SK-N-MC (cell line): Measurements from ENCODE around the gene SOX8.

Experiments used
- DNase-seq: peaks from one replicate; pipeline ENCODE4 v3.0.0-alpha.2; 2011; ENCODE audit warnings: low read depth, low spot score
- H3K27ac ChIP-seq: fragments of 200-600 bp; sonication (generic); 2 replicates; pipeline ENCODE4 v1.5.1; 2016; ENCODE audit warnings: mixed run types
- H3K36me3 ChIP-seq: fragments of 200-600 bp; sonication (generic); 2 replicates; pipeline ENCODE4 v1.6.1; 2017; ENCODE audit warnings: antibody characterized with exemption, low read length, mixed read lengths; ENCODE audit not compliant: insufficient read depth
- H3K4me3 ChIP-seq: fragments of 200-600 bp; sonication (generic); 2 replicates; pipeline ENCODE4 v1.5.1; 2016
- H3K9ac ChIP-seq: fragments of 200-600 bp; sonication (generic); 2 replicates; pipeline ENCODE4 v1.8.0; 2017; ENCODE audit warnings: mixed run types, mixed read lengths; ENCODE audit not compliant: insufficient read length
- H3K9me3 ChIP-seq: fragments of 200-600 bp; sonication (generic); 2 replicates; pipeline ENCODE4 v1.6.1; 2017; ENCODE audit warnings: low read depth, mild to moderate bottlenecking, antibody characterized with exemption, low read length, moderate library complexity, mixed read lengths
- EZH2 ChIP-seq: fragments of 200-600 bp; sonication (generic); IDR thresholded peaks from one replicate; pipeline ENCODE4 v1.6.1; 2017; ENCODE audit warnings: antibody characterized with exemption
- FOXP2 ChIP-seq: optimal IDR thresholded peaks from 2 replicates; pipeline ENCODE3; 2011; ENCODE audit warnings: mild to moderate bottlenecking, moderate library complexity; ENCODE audit not compliant: insufficient read depth; ENCODE audit errors: extremely low read length, control extremely low read depth
- POLR2AphosphoS5 ChIP-seq: IDR thresholded peaks from 2 replicates; pipeline ENCODE4 v1.6.1; 2012; ENCODE audit warnings: mild to moderate bottlenecking, low read depth, low read length, borderline replicate concordance

Gene SOX8

GRCh38 chr16:1026057-1026783 lies 44.6 kb downstream of the SOX8 start:
- H3K4me3 ChIP-seq = no peak overlapping the region

GRCh38 chr16:1026784-1027500 lies 45.4 kb downstream of the SOX8 start:
- no peak overlapping the region for H3K9ac ChIP-seq

More at GRCh38 chr16:1026057-1026783, 44.6 kb downstream of the SOX8 start:
- Histone ChIP-seq H3K36me3 (no peaks in the 10 kb centered on the region), H3K9me3 (no peaks in the 10 kb centered on the region), H3K9ac (no peak overlapping the region), H3K27ac (no peak overlapping the region)
- TF ChIP-seq FOXP2 (no peak), POLR2AphosphoS5 (no peak), EZH2 (no peak)
- no peak for DNase-seq

DNA sequence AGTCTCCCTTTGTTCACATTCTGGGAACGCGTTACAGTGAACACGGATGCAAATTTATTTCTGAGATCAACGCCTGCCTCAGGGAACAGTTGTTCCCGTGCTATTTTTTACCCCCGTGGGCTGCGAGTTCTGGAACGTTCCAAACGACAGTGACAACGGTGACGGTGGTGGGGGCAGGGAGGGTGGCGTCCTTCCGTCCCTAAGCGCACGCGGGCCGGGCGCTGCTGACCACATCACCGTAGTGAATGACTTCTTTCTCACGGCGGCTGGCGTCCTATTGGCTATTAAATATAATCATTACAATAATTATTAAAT lies 45.9 kb downstream of the SOX8 start:
- H3K27ac ChIP-seq = no peak overlapping the region
- H3K9me3 ChIP-seq = no peaks in the 10 kb centered on the region
- TF ChIP-seq FOXP2 (no peak), EZH2 (no peak), POLR2AphosphoS5 (no peak)
- no peaks in the 10 kb centered on the region for H3K36me3 ChIP-seq
- no peak overlapping the region for H3K9ac ChIP-seq
- no peak for DNase-seq
- H3K4me3 ChIP-seq = no peak overlapping the region

More at GRCh38 chr16:1026784-1027500, 45.4 kb downstream of the SOX8 start:
- TF ChIP-seq EZH2 (no peak), POLR2AphosphoS5 (no peak), FOXP2 (no peak)
- DNase-seq = no peak
- H3K4me3 ChIP-seq = no peak overlapping the region
- H3K9me3 ChIP-seq = no peaks in the 10 kb centered on the region
- no peak overlapping the region for H3K27ac ChIP-seq
- no peaks in the 10 kb centered on the region for H3K36me3 ChIP-seq

GRCh38 chr16:1028056-1028455 lies 46.5 kb downstream of the SOX8 start:
- H3K4me3 ChIP-seq = no peak overlapping the region
- no peaks in the 10 kb centered on the region for H3K9me3 ChIP-seq
- no peak for TF ChIP-seq POLR2AphosphoS5
- no peak for TF ChIP-seq EZH2
- TF ChIP-seq FOXP2 = no peak
- H3K27ac ChIP-seq = no peak overlapping the region
- no peak overlapping the region for H3K9ac ChIP-seq
- DNase-seq = no peak
- no peaks in the 10 kb centered on the region for H3K36me3 ChIP-seq

DNA sequence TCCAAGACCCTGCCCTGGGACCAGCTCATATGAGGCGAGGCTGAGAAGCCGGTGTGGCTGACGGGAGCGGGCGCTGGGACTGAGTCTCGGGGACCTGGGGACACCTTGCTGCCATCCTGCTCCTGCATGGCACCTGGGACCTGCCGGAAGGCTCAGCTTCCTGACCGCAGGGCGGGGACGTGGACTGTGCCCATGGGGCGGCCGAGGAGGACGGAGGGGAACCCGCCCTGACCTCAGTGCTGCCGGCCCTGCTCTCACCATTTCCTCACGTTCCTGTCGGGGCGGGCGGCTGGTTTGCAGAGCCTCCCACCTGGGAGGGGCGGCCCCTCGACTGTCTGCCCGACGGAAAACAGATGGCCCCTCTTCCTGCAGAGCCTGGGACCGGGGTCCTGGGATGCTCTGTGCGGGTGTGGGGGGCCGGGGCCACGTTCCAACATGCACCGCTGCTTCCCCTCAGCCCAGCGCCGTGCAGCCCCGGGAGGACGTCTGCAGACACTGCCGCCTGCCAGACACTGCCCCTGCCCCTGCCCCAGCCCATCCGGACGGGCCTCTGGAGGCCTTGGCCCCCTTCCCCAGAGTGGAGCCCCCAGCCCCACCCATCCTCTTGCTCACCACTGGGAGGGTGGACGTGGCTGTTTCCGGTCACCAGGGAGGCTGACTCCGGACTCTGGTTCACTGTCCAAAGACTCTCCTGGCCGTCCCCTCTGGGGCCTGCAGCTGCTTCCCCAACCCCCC lies 47.1 kb downstream of the SOX8 start:
- Histone ChIP-seq H3K27ac (no peak overlapping the region), H3K36me3 (no peaks in the 10 kb centered on the region), H3K9me3 (no peaks in the 10 kb centered on the region), H3K9ac (no peak overlapping the region), H3K4me3 (no peak overlapping the region)
- no peak for TF ChIP-seq EZH2
- no peak for TF ChIP-seq FOXP2
- TF ChIP-seq POLR2AphosphoS5 = no peak
- no peak for DNase-seq

GRCh38 chr16:1029259-1029545 lies 47.6 kb downstream of the SOX8 start:
- Histone ChIP-seq H3K9ac (no peak overlapping the region), H3K36me3 (no peaks in the 10 kb centered on the region)
- no peak for TF ChIP-seq FOXP2

GRCh38 chr16:1030473-1030901 lies 48.9 kb downstream of the SOX8 start:
- no peak for DNase-seq
- Histone ChIP-seq H3K27ac (no peak overlapping the region), H3K9me3 (no peaks in the 10 kb centered on the region), H3K4me3 (no peak overlapping the region), H3K9ac (no peak overlapping the region), H3K36me3 (no peaks in the 10 kb centered on the region)
- no peak for TF ChIP-seq EZH2
- TF ChIP-seq FOXP2 = no peak
- TF ChIP-seq POLR2AphosphoS5 = no peak

More at GRCh38 chr16:1029259-1029545, 47.6 kb downstream of the SOX8 start:
- no peak for DNase-seq
- Histone ChIP-seq H3K27ac (no peak overlapping the region), H3K4me3 (no peak overlapping the region), H3K9me3 (no peaks in the 10 kb centered on the region)

DNA sequence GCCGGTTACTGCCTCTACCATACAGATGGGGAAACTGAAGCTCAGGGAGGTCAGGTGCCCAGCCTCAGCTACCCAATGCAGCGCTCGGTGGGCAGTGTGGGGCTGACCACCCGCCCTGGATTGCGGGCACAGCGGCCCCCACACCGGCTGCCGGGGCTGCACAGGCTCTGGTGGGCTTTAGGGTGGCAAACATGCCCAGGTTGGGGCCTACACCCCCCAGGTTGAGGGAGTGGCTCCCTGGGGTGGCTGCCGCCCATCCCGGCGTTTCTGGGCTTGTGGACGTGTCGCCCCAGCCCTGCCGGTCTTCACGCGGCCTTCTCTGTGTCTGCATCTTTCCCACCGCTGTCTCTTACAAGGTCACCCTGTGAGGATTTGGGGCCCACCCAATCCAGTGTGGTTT lies 50.1 kb downstream of the SOX8 start:
- no peak for TF ChIP-seq POLR2AphosphoS5
- no peak for TF ChIP-seq EZH2
- TF ChIP-seq FOXP2 = no peak
- no peak overlapping the region for H3K9ac ChIP-seq
- H3K27ac ChIP-seq = no peak overlapping the region
- H3K4me3 ChIP-seq = no peak overlapping the region
- no peak for DNase-seq
- no peaks in the 10 kb centered on the region for H3K36me3 ChIP-seq
- H3K9me3 ChIP-seq = no peaks in the 10 kb centered on the region

GRCh38 chr16:1032607-1033006 lies 51.0 kb downstream of the SOX8 start:
- no peaks in the 10 kb centered on the region for H3K36me3 ChIP-seq
- H3K9ac ChIP-seq = no peak overlapping the region
- H3K4me3 ChIP-seq = no peak overlapping the region
- H3K27ac ChIP-seq = no peak overlapping the region
- TF ChIP-seq POLR2AphosphoS5 (no peak), EZH2 (no peak), FOXP2 (no peak)
- no peak for DNase-seq
- H3K9me3 ChIP-seq = no peaks in the 10 kb centered on the region
